HepG2 (cell line): Measurements from ENCODE around the gene CORO7. TPM values are rescaled to one million over a fixed set of nuclear protein-coding genes. Genes with fewer than 3 reads are reported as not detected.
A peak's percentile ranks its signal among the peaks of the same experiment; 100 is the strongest.

Experiments used
- ATAC-seq: fragments of 200-7000 bp; cut with Tn5 transposase; 3 replicates; pipeline ENCODE4 v1.9.1; 2020; ENCODE audit warnings: mild to moderate bottlenecking, moderate library complexity
- BruUV-seq: library from RNA; stranded (reverse); fragments of 400-500 nt; replicated peaks from 2 replicates; lab custom pipeline; 2021; lab: Mats Ljungman, UMichigan
- CTCF ChIA-PET: fragments of 300-600 bp; formaldehyde crosslinking; extraction: SDS; loops from one replicate; lab custom pipeline; 2021; ENCODE audit warnings: low total read pairs, inconsistent platforms, low intra/inter-chr PET ratio; lab: Yijun Ruan, JAX
- POLR2A ChIA-PET: fragments of 350-600 bp; sonication (Branson Sonifier 250); formaldehyde crosslinking; loops from one replicate; lab custom pipeline; 2020; ENCODE audit warnings: antibody characterized with exemption, inconsistent platforms; lab: Yijun Ruan, JAX
- DNase-seq: peaks from one replicate; pipeline ENCODE4 v3.0.0-alpha.2; 2015; ENCODE audit warnings: low spot score
- FAIRE-seq: peaks from 3 replicates; lab custom pipeline; 2011; peaks lifted over from hg19 to GRCh38; lab: Jason Lieb, UNC
- H2AFZ ChIP-seq: one replicate; pipeline ENCODE4 v1.6.1; 2011; ENCODE audit warnings: low read length, inconsistent platforms
- H3K27ac ChIP-seq: fragments of 300-600 bp; 3 replicates; pipeline ENCODE4 v1.8.0; 2011; ENCODE audit warnings: mixed run types, mild to moderate bottlenecking, mixed read lengths, low read length, inconsistent platforms; ENCODE audit not compliant: insufficient read depth; ENCODE audit errors: extremely low read length
- H3K27me3 ChIP-seq, 2 experiments: fragments of 200-600 bp in 1 of 2; 2 replicates in 1 of 2; 3 replicates in 1 of 2; pipeline versions ENCODE4 v1.6.0 to v1.8.0; 2011; ENCODE audit warnings: low read length in 2 of 2, mild to moderate bottlenecking in 2 of 2, moderate library complexity in 2 of 2, inconsistent platforms in 1 of 2; ENCODE audit not compliant: insufficient read depth in 2 of 2, control insufficient read depth in 1 of 2
- H3K36me3 ChIP-seq, 2 experiments: fragments of 200-600 bp in 1 of 2; replicated peaks in 1 of 2; 2 replicates in 1 of 2; 3 replicates in 1 of 2; pipeline versions ENCODE4 v1.5.1 to v1.8.0; 2011; ENCODE audit warnings: low read length in 2 of 2, inconsistent platforms in 1 of 2; ENCODE audit not compliant: insufficient read depth in 2 of 2, control insufficient read depth in 1 of 2
- H3K4me1 ChIP-seq: 2 replicates; pipeline ENCODE4 v1.5.1; 2012; ENCODE audit warnings: low read length, inconsistent platforms; ENCODE audit not compliant: insufficient read depth
- H3K4me2 ChIP-seq: 2 replicates; pipeline ENCODE4 v1.6.0; 2011; ENCODE audit warnings: low read depth, low read length, inconsistent platforms
- H3K4me3 ChIP-seq, 3 experiments: fragments of 200-600 bp in 1 of 3; sonication (generic), shearing (Covaris generic) in 1 of 3; replicated peaks in 1 of 3; 2 replicates each; pipeline ENCODE4 v1.5.1; 2011 to 2016; ENCODE audit warnings: low read length in 3 of 3, inconsistent platforms in 2 of 3, low read depth in 2 of 3, mild to moderate bottlenecking in 2 of 3, control low read depth in 1 of 3, mixed read lengths in 1 of 3; ENCODE audit not compliant: insufficient read depth in 1 of 3
- H3K79me2 ChIP-seq: one replicate; pipeline ENCODE4 v1.6.1; 2011; ENCODE audit warnings: low read length, inconsistent platforms; ENCODE audit not compliant: insufficient read depth
- H3K9ac ChIP-seq: 2 replicates; pipeline ENCODE4 v1.6.0; 2011; ENCODE audit warnings: mild to moderate bottlenecking, low read depth, low read length, inconsistent platforms; ENCODE audit not compliant: insufficient read depth
- H3K9me3 ChIP-seq: 2 replicates; pipeline ENCODE4 v1.5.1; 2012; ENCODE audit warnings: mild to moderate bottlenecking, low read length
- H4K20me1 ChIP-seq: 2 replicates; pipeline ENCODE4 v1.6.0; 2011; ENCODE audit warnings: inconsistent platforms, mild to moderate bottlenecking, low read length, moderate library complexity; ENCODE audit not compliant: insufficient read depth
- CENPT ChIP-seq: sonication (generic); formaldehyde crosslinking; IDR thresholded peaks from 2 replicates; pipeline ENCODE4 v1.8.0; 2022; ENCODE audit warnings: low read depth, mild to moderate bottlenecking, moderate library complexity, missing genetic modification reagents
- ELF1 ChIP-seq: sonication (generic); formaldehyde crosslinking; IDR thresholded peaks from 2 replicates; pipeline ENCODE4 v1.4.0; 2020; ENCODE audit warnings: missing genetic modification reagents
- HNRNPK ChIP-seq: fragments of 200-400 bp; formaldehyde crosslinking; IDR thresholded peaks from 2 replicates; pipeline ENCODE4 v1.6.1; 2018; ENCODE audit warnings: low read length, low read depth, moderate library complexity, mild to moderate bottlenecking; ENCODE audit not compliant: poor library complexity, severe bottlenecking
- NBN ChIP-seq: fragments of 450-650 bp; conservative IDR thresholded peaks from 2 replicates; pipeline ENCODE4 v1.6.1; 2017
- SPEN ChIP-seq: sonication (generic); formaldehyde crosslinking; IDR thresholded peaks from 2 replicates; pipeline ENCODE4 v1.5.1; 2020; ENCODE audit warnings: low read depth, mild to moderate bottlenecking, missing genetic modification reagents
- TBX2 ChIP-seq: sonication (generic); formaldehyde crosslinking; IDR thresholded peaks from 2 replicates; pipeline ENCODE4 v1.5.0; 2020; ENCODE audit warnings: missing genetic modification reagents, mild to moderate bottlenecking, borderline replicate concordance
- TFE3 ChIP-seq: IDR thresholded peaks from 2 replicates; pipeline ENCODE4 v1.6.1; 2016
- ZBED4 ChIP-seq: sonication (generic); formaldehyde crosslinking; IDR thresholded peaks from 2 replicates; pipeline ENCODE4 v1.4.0; 2020; ENCODE audit warnings: missing genetic modification reagents, borderline replicate concordance
- ZNF331 ChIP-seq: sonication (generic); formaldehyde crosslinking; IDR thresholded peaks from 2 replicates; pipeline ENCODE4 v1.4.0; 2020; ENCODE audit warnings: missing genetic modification reagents
- ZNF605 ChIP-seq: sonication (generic); formaldehyde crosslinking; IDR thresholded peaks from 2 replicates; pipeline ENCODE4 v1.8.0; 2022; ENCODE audit warnings: mild to moderate bottlenecking, missing genetic modification reagents
- ZNF660 ChIP-seq: sonication (generic); formaldehyde crosslinking; IDR thresholded peaks from 2 replicates; pipeline ENCODE4 v1.5.1; 2020; ENCODE audit warnings: mild to moderate bottlenecking, low read depth, missing genetic modification reagents, borderline replicate concordance
- ZNF672 ChIP-seq: sonication (generic); formaldehyde crosslinking; IDR thresholded peaks from 2 replicates; pipeline ENCODE4 v1.8.1; 2022; ENCODE audit warnings: missing genetic modification reagents
- WGBS: methylation state at CpG from one replicate; pipeline ENCODE4 v1.1.6; 2017; ENCODE audit warnings: low lambda C conversion rate; 5-methylcytosine and 5-hydroxymethylcytosine counted together
- in situ Hi-C: cut with HindIII; loops from 2 replicates; pipeline ENCODE4 v1.10.0; 2017; ENCODE audit warnings: low pct_unique_long_range_greater_than_20kb; ENCODE audit not compliant: extremely low pct_ligation_motif_present
- intact Hi-C: fragments of 100-400 bp; cut with micrococcal nuclease; formaldehyde crosslinking; loops from one replicate; pipeline ENCODE4 v1.10.0; 2022; ENCODE audit not compliant: unreplicated experiment
- polyA plus RNA-seq, 8 experiments: library from polyadenylated mRNA; depleted of rRNA in 3 of 8; stranded (reverse) in 7 of 8; unstranded in 1 of 8; fragments of >200 nt; fragmentation: Illumina TruSeq in 4 of 8; extraction: Trizol in 4 of 8; gene quantifications; 2 replicates each; pipeline versions ENCODE4 v1.2.1 to v1.2.3, GENCODE V29; 2011 to 2016; ENCODE audit warnings: low read depth in 4 of 8, missing spikeins in 1 of 8, mixed read lengths in 1 of 8; ENCODE audit not compliant: insufficient read depth in 1 of 8
- total RNA-seq, 5 experiments: library from RNA; depleted of rRNA; stranded (reverse); fragments of >200 nt; fragmentation: Illumina TruSeq; extraction: Trizol; gene quantifications; 2 replicates each; pipeline ENCODE4 v1.2.3, GENCODE V29; 2016; ENCODE audit warnings: low read depth in 1 of 5
- TF ChIP-seq, protein P1 (sequence below): sonication (generic); formaldehyde crosslinking; IDR thresholded peaks from 2 replicates; pipeline ENCODE4 v1.5.0; 2020; ENCODE audit warnings: mild to moderate bottlenecking, missing genetic modification reagents
- TF ChIP-seq, protein P2 (sequence below): sonication (generic); formaldehyde crosslinking; IDR thresholded peaks from 2 replicates; pipeline ENCODE4 v1.4.0; 2020; ENCODE audit warnings: mild to moderate bottlenecking, missing genetic modification reagents

Gene CORO7
- total and polyA plus RNA-seq, 2 of the 13 experiments (the other 11 are each of a cell fraction or from before 2014, with no cell fraction given), result 9.9 to 14.3 TPM

GRCh38 chr16:4426021-4426684 is 9.8 kb upstream of the CORO7 start:
- ChIA-PET CTCF (no interaction called here), POLR2A (interaction anchor here (0.6 to 1.3 kb wide), 16 partner anchors 9 to 308 kb away, joined by 3 to 20 read pairs (median 4); partner anchors contain the start of genes ANKS3, CORO7, DNAAF8 and HMOX2)
- Histone ChIP-seq H3K27ac (peak overlapping the region; percentile 99), H3K27me3 (no peaks in the 10 kb centered on the region; a peak in 1 of 5 replicates), H3K4me3 (peak overlapping the region; percentile 82 to 85 (median 84)), H3K9ac (peak overlapping the region; percentile 99), H3K36me3 (peaks cover 2 to 9% of the 10 kb centered on the region in 2 experiments; a peak in 3 of 5 replicates), H3K79me2 (peaks cover 48% of the 10 kb centered on the region), H3K4me1 (peaks cover 34% of the 10 kb centered on the region), H3K4me2 (peak overlapping the region; percentile 93), H3K9me3 (no peaks in the 10 kb centered on the region), H4K20me1 (0 out of 2 replicates have a peak, but pooled peaks cover 4% of the 10 kb centered on the region), H2AFZ (no peak overlapping the region)
- DNase-seq (peak; percentile 85), FAIRE-seq (peak; percentile 62), ATAC-seq (peak; percentile 85)
- in situ Hi-C loops, result no loop called here
- BruUV-seq, result no TSS peak
- intact Hi-C loops, result loop anchor here (5.0 kb wide), 1 partner anchor 51 kb away; the partner anchor contains the start of gene HMOX2
- WGBS, result under 1% methylated on average over 25 of the region's 31 CpGs
- no peak; the same call in 1 of the 2 replicates for TF ChIP-seq ZBED4 (CRISPR knock-in tag)
- peak; percentile 50 for TF ChIP-seq ELF1 (CRISPR knock-in tag)
- TF ChIP-seq, protein P1, sequence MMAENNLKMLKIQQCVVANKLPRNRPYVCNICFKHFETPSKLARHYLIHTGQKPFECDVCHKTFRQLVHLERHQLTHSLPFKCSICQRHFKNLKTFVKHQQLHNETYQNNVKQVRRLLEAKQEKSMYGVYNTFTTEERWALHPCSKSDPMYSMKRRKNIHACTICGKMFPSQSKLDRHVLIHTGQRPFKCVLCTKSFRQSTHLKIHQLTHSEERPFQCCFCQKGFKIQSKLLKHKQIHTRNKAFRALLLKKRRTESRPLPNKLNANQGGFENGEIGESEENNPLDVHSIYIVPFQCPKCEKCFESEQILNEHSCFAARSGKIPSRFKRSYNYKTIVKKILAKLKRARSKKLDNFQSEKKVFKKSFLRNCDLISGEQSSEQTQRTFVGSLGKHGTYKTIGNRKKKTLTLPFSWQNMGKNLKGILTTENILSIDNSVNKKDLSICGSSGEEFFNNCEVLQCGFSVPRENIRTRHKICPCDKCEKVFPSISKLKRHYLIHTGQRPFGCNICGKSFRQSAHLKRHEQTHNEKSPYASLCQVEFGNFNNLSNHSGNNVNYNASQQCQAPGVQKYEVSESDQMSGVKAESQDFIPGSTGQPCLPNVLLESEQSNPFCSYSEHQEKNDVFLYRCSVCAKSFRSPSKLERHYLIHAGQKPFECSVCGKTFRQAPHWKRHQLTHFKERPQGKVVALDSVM (CRISPR knock-in tag), result peak; percentile 30; the same call in 1 of the 2 replicates
- TF ChIP-seq ZNF660, result 0 out of 2 replicates have a peak, but pooled peaks have one; percentile 59
- no peak for TF ChIP-seq ZNF331 (CRISPR knock-in tag)
- no peak for TF ChIP-seq CENPT (CRISPR knock-in tag)
- no peak; the same call in 1 of the 2 replicates for TF ChIP-seq ZNF605 (CRISPR knock-in tag)
- no peak for TF ChIP-seq TFE3 (CRISPR knock-in tag)
- TF ChIP-seq TBX2, result peak; percentile 87
- TF ChIP-seq NBN, result no peak
- TF ChIP-seq HNRNPK, result no peak
- no peak for TF ChIP-seq ZNF672 (CRISPR knock-in tag)
- peak; percentile 13; the same call in 1 of the 2 replicates for TF ChIP-seq SPEN (CRISPR knock-in tag)
- TF ChIP-seq, protein P2, sequence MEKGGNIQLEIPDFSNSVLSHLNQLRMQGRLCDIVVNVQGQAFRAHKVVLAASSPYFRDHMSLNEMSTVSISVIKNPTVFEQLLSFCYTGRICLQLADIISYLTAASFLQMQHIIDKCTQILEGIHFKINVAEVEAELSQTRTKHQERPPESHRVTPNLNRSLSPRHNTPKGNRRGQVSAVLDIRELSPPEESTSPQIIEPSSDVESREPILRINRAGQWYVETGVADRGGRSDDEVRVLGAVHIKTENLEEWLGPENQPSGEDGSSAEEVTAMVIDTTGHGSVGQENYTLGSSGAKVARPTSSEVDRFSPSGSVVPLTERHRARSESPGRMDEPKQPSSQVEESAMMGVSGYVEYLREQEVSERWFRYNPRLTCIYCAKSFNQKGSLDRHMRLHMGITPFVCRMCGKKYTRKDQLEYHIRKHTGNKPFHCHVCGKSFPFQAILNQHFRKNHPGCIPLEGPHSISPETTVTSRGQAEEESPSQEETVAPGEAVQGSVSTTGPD (CRISPR knock-in tag), result peak; percentile 64; the same call in 1 of the 2 replicates
